ENCODE data around the gene NEIL1.
"Not testable (repeated sequence)": the region's sequence is repeated elsewhere in the genome, so short reads cannot be mapped to it uniquely, and the experiment has no call there.

NEIL1 gene

DNA sequence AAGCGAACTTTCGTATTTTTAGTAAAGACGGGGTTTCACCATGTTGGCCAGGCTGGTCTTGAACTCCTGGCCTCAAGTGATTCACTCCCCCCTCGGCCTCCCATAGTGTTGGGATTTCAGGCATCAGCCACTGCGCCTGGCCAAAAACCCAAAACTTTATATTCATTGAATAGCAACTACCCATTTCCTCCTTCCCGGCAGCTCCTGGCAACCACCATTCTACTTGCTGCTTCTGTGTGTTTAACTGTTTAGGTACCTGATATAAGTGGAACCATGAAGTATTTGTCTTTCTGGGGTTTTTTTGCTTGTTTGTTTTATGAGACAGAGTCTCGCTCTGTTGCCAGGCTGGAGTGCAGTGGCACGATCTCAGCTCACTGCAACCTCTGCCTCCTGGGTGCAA, 2.9 kb upstream of the NEIL1 start:
- not testable (repeated sequence) for H3K9me3 Mint-ChIP-seq; H3K27me3 Mint-ChIP-seq; H3K4me3 Mint-ChIP-seq; DNase-seq; ATAC-seq (replicated peaks)
- H3K27ac Mint-ChIP-seq = peak overlapping the region; percentile 5
- peaks cover 17 to 29% of the 10 kb centered on the region in 2 donors for H3K4me1 Mint-ChIP-seq
- peaks cover 22 to 27% of the 10 kb centered on the region in 2 donors for H3K36me3 Mint-ChIP-seq

DNA sequence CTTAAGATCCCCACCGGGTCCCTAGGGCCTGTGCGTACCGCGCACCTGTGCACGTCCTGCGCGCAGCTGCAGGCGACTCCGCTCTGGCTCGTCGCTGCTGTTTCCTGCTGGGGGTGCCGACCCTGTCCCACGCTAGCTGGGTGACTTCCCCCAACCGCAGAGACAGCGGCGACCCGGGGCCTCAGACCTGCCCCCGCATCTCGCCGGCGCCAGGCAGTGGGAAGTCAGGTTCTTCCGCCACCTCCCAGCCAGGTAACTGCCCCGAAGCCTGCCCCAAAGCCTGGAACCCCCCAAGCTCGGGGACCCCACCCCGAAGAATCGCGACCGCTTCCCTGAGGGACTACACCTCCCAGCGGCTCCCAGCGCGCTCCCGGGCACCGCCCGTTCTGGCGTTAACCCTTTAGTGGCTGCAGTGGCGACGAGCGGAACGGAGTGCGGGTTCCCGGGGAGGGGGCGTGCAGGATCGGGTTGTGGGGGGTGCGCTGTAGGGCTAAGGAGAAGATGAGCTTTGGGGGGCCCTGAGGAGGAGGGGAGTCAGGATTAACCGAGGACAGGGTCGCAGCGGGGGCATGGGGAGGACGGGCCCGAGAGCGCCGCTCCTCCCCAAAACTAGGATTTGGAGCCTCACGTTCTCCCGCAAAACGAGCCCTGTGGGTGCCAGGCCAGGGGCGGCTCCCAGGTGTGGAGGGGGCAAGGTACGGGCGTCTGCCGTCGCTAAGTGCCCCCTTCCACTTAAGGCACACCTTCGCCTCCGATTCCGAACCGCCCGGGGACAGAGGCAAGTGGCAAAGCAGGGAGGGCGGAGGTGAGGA, 589 bp downstream of the NEIL1 start:
- no peaks in the 10 kb centered on the region for H3K27me3 Mint-ChIP-seq
- H3K9me3 Mint-ChIP-seq = peaks cover 7 to 9% of the 10 kb centered on the region in 2 donors
- DNase-seq (peak; percentile 77), ATAC-seq (replicated peaks) (peak; percentile 81 to 83)
- H3K36me3 Mint-ChIP-seq = peaks cover 25 to 29% of the 10 kb centered on the region in 2 donors
- H3K4me1 Mint-ChIP-seq = peaks cover 29 to 43% of the 10 kb centered on the region in 2 donors
- peak overlapping the region; percentile 71 to 91 for H3K4me3 Mint-ChIP-seq
- peak overlapping the region; percentile 73 for H3K27ac Mint-ChIP-seq

DNA sequence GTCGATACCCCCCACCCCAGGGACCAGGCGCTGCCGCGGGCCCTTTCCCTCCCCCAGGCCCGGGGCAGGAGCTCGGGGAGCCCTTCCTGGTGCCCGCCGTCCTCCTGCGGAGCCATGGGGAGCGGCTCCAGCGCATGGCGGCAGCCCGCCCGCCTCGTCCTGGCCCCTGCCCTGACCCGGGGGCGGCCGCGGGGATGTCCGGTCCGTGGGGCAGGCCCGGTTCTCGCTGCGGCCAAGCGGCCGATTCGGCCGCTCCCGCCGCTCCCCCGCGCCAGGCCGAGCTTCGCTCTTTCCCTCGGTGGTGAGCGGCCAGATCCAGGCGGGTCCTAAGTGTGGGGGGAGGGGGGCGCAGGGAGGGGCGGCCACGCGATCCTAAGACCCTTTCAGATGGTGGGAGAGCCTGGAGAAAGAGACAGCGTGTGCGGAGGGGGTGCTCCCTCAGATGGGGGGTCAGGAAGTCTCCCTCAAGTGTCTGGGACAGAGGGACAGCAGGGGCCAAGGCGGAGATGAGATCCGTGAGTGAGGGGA, 1.3 kb downstream of the NEIL1 start:
- H3K4me1 Mint-ChIP-seq = peaks cover 29 to 43% of the 10 kb centered on the region in 2 donors
- no peak for ATAC-seq (replicated peaks)
- H3K27me3 Mint-ChIP-seq = no peaks in the 10 kb centered on the region
- peaks cover 7 to 9% of the 10 kb centered on the region in 2 donors for H3K9me3 Mint-ChIP-seq
- H3K36me3 Mint-ChIP-seq = peaks cover 25 to 33% of the 10 kb centered on the region in 2 donors
- no peak for DNase-seq
- peak overlapping the region; percentile 76 for H3K27ac Mint-ChIP-seq
- H3K4me3 Mint-ChIP-seq = peak overlapping the region; percentile 74 to 91

- H3K27ac Mint-ChIP-seq = peak overlapping the region; percentile 76
- no peak for DNase-seq
- H3K9me3 Mint-ChIP-seq = peaks cover 7 to 9% of the 10 kb centered on the region in 2 donors
- peaks cover 26 to 40% of the 10 kb centered on the region in 2 donors for H3K36me3 Mint-ChIP-seq
- no peak for ATAC-seq (replicated peaks)
- H3K27me3 Mint-ChIP-seq = no peaks in the 10 kb centered on the region
- H3K4me3 Mint-ChIP-seq = peak overlapping the region; percentile 77 to 91
- H3K4me1 Mint-ChIP-seq = peaks cover 29 to 43% of the 10 kb centered on the region in 2 donors
Measured at GRCh38 chr15:75348562-75349350, 1.9 kb downstream of the NEIL1 start.

GRCh38 chr15:75349351-75349669, 2.5 kb downstream of the NEIL1 start:
- peaks cover 29 to 43% of the 10 kb centered on the region in 2 donors for H3K4me1 Mint-ChIP-seq
- H3K27ac Mint-ChIP-seq = peak overlapping the region; percentile 94
- H3K9me3 Mint-ChIP-seq; H3K27me3 Mint-ChIP-seq; ATAC-seq (replicated peaks); DNase-seq: not testable (repeated sequence)
- H3K36me3 Mint-ChIP-seq = peaks cover 26 to 41% of the 10 kb centered on the region in 2 donors
- H3K4me3 Mint-ChIP-seq = peak overlapping the region in 1 of 2 donors; percentile 91

DNA sequence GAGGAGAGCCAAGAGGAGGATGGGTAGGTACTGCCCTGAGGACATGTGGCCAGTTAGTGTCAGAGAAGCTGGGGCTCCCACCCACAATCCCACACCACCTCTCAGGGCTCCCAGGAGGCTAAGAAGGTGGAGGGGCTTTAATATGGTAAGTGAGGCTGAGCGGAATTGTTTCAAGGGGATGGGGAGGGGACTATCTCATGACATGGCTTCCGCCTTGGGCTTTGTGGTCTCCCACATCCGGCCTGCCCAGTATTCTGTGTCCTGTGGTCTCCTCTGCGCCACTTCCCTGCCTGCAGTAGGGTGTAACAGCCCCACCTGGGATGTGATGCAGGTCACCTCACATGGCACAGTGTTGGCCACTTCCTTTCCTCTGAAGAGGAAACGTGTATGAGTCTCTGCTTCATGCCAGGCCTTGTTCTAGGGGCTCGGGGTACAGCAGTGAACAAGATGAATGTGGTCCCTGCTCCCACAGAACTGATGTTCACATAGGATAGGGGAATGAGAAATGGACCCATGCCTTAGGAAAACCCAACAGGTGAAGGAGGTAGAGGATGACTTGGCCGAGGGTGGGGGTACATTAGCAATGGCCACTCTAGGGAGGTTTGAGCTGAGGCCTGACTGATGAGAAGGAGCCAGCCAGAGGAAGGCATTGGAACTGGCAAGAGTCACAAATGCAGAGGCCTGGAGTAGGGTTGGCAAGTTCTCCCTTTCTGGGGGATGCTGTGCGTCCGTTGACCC, 3.2 kb downstream of the NEIL1 start:
- Mint-ChIP-seq H3K27ac (peak overlapping the region; percentile 94), H3K36me3 (peaks cover 28 to 47% of the 10 kb centered on the region in 2 donors), H3K4me1 (peaks cover 29 to 43% of the 10 kb centered on the region in 2 donors), H3K27me3 (no peaks in the 10 kb centered on the region), H3K4me3 (peak overlapping the region; percentile 2 to 68), H3K9me3 (peaks cover 7 to 9% of the 10 kb centered on the region in 2 donors)
- DNase-seq (peak; percentile 83), ATAC-seq (replicated peaks) (peak; percentile 83 to 86)

DNA sequence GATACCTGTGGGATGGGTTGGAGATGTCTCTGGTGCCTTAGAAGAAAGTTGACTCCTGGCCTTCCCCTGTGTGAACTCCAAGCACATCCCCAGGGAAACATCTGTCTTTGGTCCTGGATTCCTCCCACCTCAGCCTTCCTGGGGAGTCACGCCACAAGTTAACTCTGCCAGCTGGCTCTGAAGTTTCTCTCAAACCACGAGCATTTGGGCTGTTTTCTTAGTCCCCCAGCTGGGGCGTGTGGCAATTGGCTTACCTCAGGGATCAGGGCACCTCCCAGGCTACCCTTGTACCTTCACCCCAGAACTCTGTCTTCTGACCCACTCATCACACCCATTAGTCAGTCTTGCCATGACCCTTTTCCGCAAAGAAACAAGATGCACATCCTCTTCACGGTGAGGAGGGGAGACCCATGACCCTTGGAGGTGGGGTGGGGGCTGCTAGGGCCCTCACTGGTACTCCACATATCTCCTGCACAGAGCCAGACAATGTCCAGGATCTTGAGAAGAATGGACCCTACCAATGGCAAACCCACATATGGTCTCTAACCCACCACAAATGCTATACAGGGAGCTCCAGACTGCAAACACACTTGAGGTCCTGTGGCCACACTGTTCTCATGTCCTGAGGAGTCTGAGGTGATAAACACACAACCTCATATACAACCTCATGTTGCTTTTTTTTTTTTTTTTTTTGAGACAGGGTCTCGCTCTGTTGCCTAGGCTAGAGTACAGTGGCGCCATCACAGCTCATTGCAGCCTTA, 3.9 kb downstream of the NEIL1 start:
- ATAC-seq (replicated peaks) (no peak), DNase-seq (no peak)
- Mint-ChIP-seq H3K9me3 (peaks cover 7 to 9% of the 10 kb centered on the region in 2 donors), H3K4me3 (no peak overlapping the region), H3K36me3 (peaks cover 31 to 50% of the 10 kb centered on the region in 2 donors), H3K27ac (peak overlapping the region; percentile 94), H3K4me1 (peaks cover 26 to 43% of the 10 kb centered on the region in 2 donors), H3K27me3 (no peaks in the 10 kb centered on the region)

DNA sequence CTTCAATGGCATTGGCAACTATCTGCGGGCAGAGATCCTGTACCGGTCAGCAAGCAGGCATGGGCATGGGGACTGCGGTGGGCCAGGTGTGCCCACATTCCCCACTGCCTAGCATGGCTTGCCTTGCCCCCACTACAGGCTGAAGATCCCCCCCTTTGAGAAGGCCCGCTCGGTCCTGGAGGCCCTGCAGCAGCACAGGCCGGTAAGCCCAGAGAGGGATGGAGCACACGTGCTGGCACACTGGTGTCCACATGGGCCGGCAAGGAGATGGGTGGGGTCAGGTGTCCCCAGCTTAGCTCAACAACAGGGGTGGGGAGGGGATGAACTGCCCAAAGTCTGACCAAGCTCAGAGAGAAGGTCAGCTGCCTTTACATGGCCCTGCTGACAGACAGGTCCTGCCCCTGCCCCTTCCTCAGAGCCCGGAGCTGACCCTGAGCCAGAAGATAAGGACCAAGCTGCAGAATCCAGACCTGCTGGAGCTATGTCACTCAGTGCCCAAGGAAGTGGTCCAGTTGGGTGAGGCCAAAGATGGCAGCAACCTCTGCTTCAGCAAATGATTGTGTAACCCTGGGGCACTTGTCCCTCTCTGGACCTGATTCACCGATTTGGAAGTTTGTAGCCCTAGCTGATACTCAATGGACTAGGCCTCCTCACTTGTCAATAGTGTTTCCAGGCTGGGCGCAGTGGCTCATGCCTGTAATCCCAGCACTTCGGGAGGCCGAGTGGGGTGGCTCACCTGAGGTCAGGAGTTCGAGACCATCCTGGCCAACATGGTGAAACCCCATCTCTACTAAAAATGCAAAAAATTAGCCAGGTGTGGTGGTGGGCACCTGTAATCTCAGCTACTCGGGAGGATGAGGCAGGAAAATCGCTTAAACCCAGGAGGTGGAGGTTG, 5.6 kb downstream of the NEIL1 start:
- ATAC-seq (replicated peaks) (no peak), DNase-seq (no peak)
- H3K4me3 Mint-ChIP-seq = no peak overlapping the region
- H3K36me3 Mint-ChIP-seq = peaks cover 42 to 61% of the 10 kb centered on the region in 2 donors
- peaks cover 7 to 9% of the 10 kb centered on the region in 2 donors for H3K9me3 Mint-ChIP-seq
- H3K27ac Mint-ChIP-seq = no peak overlapping the region
- peaks cover 19 to 34% of the 10 kb centered on the region in 2 donors for H3K4me1 Mint-ChIP-seq
- H3K27me3 Mint-ChIP-seq = no peaks in the 10 kb centered on the region

GRCh38 chr15:75353604-75354003, 6.8 kb downstream of the NEIL1 start:
- Mint-ChIP-seq H3K9me3 (peaks cover 7 to 8% of the 10 kb centered on the region in 2 donors), H3K27me3 (no peaks in the 10 kb centered on the region), H3K4me3 (no peak overlapping the region), H3K4me1 (peaks cover 16 to 24% of the 10 kb centered on the region in 2 donors), H3K36me3 (peaks cover 50 to 65% of the 10 kb centered on the region in 2 donors), H3K27ac (no peak overlapping the region)
- ATAC-seq (replicated peaks) = no peak
- no peak for DNase-seq

- peaks cover 6 to 7% of the 10 kb centered on the region in 2 donors for H3K9me3 Mint-ChIP-seq
- no peak overlapping the region for H3K4me3 Mint-ChIP-seq
- H3K27ac Mint-ChIP-seq = no peak overlapping the region
- H3K27me3 Mint-ChIP-seq = no peaks in the 10 kb centered on the region
- peaks cover 50 to 66% of the 10 kb centered on the region in 2 donors for H3K36me3 Mint-ChIP-seq
- peaks cover 13 to 16% of the 10 kb centered on the region in 2 donors for H3K4me1 Mint-ChIP-seq
- no peak for DNase-seq
- ATAC-seq (replicated peaks) = no peak
Measured at GRCh38 chr15:75354454-75354853, 7.6 kb downstream of the NEIL1 start.

- ATAC-seq (replicated peaks) = no peak
- Mint-ChIP-seq H3K9me3 (no peaks in the 10 kb centered on the region), H3K27ac (peak overlapping the region; percentile 51), H3K4me1 (peaks cover 5 to 6% of the 10 kb centered on the region in 2 donors), H3K27me3 (no peaks in the 10 kb centered on the region), H3K4me3 (no peak overlapping the region), H3K36me3 (peaks cover 48 to 63% of the 10 kb centered on the region in 2 donors)
- no peak for DNase-seq
Measured at GRCh38 chr15:75355369-75355768, 8.5 kb downstream of the NEIL1 start.

- no peak overlapping the region for H3K4me3 Mint-ChIP-seq
- peaks cover under 1% of the 10 kb centered on the region in 2 donors for H3K4me1 Mint-ChIP-seq
- H3K9me3 Mint-ChIP-seq = no peaks in the 10 kb centered on the region
- H3K27me3 Mint-ChIP-seq = no peaks in the 10 kb centered on the region
- DNase-seq (no peak), ATAC-seq (replicated peaks) (no peak)
- H3K36me3 Mint-ChIP-seq = peaks cover 46 to 63% of the 10 kb centered on the region in 2 donors
- peak overlapping the region; percentile 51 for H3K27ac Mint-ChIP-seq
Measured at GRCh38 chr15:75356006-75356405, 9.2 kb downstream of the NEIL1 start.

Measured in stimulated activated naive B cell treated with anti-CD40 and anti-IgM and Interleukin-4, amounts not matched to agents 10 μg/mL and 1 μg/mL and 100 μg/mL, for 72 hours (primary cell).